ENCODE measurements around the gene RPL38. TPM values are rescaled to one million over a fixed set of nuclear protein-coding genes. Genes with fewer than 3 reads are reported as not detected.

The RPL38 gene
- total RNA-seq, 3 donors from 2014 or later (not counting 1 experiment from before 2014, with no cell fraction given), result 560 to 802 (median 759) TPM

GRCh38 chr17:74215342-74215727 lies 11.9 kb downstream of the RPL38 start:
- WGBS (ENCODE audit: insufficient coverage), result 64% methylated on average over 5 of the region's 6 CpGs
- H3K9me3 Mint-ChIP-seq, result peaks cover 0 to 2% of the 10 kb centered on the region in 2 donors
- no peak for ATAC-seq

GRCh38 chr17:74216505-74216904 lies 13.0 kb downstream of the RPL38 start:
- intact Hi-C loops (cut with micrococcal nuclease), result no loop called here
- no peaks in the 10 kb centered on the region for H3K9me3 ChIP-seq (ENCODE audit: control insufficient read depth, insufficient read depth, low read length)
- no peaks in the 10 kb centered on the region for H3K27me3 Mint-ChIP-seq (ENCODE audit: low read depth in 2 of 2)
- H3K36me3 Mint-ChIP-seq, result no peaks in the 10 kb centered on the region
- H3K4me3 Mint-ChIP-seq, result peak overlapping the region; percentile 47
- H3K27ac ChIP-seq (ENCODE audit: low read length), result no peak overlapping the region
- H3K4me1 ChIP-seq (ENCODE audit: control insufficient read depth, insufficient read depth, low read length), result peaks cover 44% of the 10 kb centered on the region
- H3K4me3 ChIP-seq (ENCODE audit: low read length), result no peak overlapping the region
- TF ChIP-seq CTCF (IDR thresholded peaks at IDR 0.05), result no peak
- no peak for DNase-seq
- H3K36me3 ChIP-seq (ENCODE audit: control insufficient read depth, insufficient read depth, low read length), result no peaks in the 10 kb centered on the region
- no peak for ATAC-seq
- H3K27ac Mint-ChIP-seq, result no peak overlapping the region
- 97% methylated on average over 5 of the region's 5 CpGs for WGBS (ENCODE audit: insufficient coverage)
- H3K27me3 ChIP-seq (ENCODE audit: control insufficient read depth, insufficient read depth, low read length), result no peaks in the 10 kb centered on the region
- peaks cover 22 to 28% of the 10 kb centered on the region in 2 donors for H3K4me1 Mint-ChIP-seq
- H3K9me3 Mint-ChIP-seq, result peaks cover 0 to 2% of the 10 kb centered on the region in 2 donors

More at GRCh38 chr17:74215342-74215727, 11.9 kb downstream of the RPL38 start:
- TF ChIP-seq CTCF (IDR thresholded peaks at IDR 0.05), result no peak
- H3K27me3 Mint-ChIP-seq (ENCODE audit: low read depth in 2 of 2), result no peaks in the 10 kb centered on the region
- H3K36me3 ChIP-seq (ENCODE audit: control insufficient read depth, insufficient read depth, low read length), result no peaks in the 10 kb centered on the region
- peaks cover 27 to 33% of the 10 kb centered on the region in 2 donors for H3K4me1 Mint-ChIP-seq
- intact Hi-C loops (cut with micrococcal nuclease), result no loop called here
- H3K36me3 Mint-ChIP-seq, result no peaks in the 10 kb centered on the region
- H3K4me1 ChIP-seq (ENCODE audit: control insufficient read depth, insufficient read depth, low read length), result peaks cover 55% of the 10 kb centered on the region
- no peak overlapping the region for H3K27ac Mint-ChIP-seq
- H3K4me3 Mint-ChIP-seq, result no peak overlapping the region
- H3K27me3 ChIP-seq (ENCODE audit: control insufficient read depth, insufficient read depth, low read length), result no peaks in the 10 kb centered on the region
- H3K9me3 ChIP-seq (ENCODE audit: control insufficient read depth, insufficient read depth, low read length), result no peaks in the 10 kb centered on the region
- no peak overlapping the region for H3K27ac ChIP-seq (ENCODE audit: low read length)
- no peak overlapping the region for H3K4me3 ChIP-seq (ENCODE audit: low read length)
- DNase-seq, result no peak

GRCh38 chr17:74217037-74217730 lies 13.7 kb downstream of the RPL38 start:
- H3K9me3 Mint-ChIP-seq, result peaks cover 0 to 2% of the 10 kb centered on the region in 2 donors

More at GRCh38 chr17:74217037-74217730, 13.7 kb downstream of the RPL38 start:
- WGBS (ENCODE audit: insufficient coverage), result 74% methylated on average over 13 of the region's 13 CpGs
- ATAC-seq, result no peak
- intact Hi-C loops (cut with micrococcal nuclease), result no loop called here
- peaks cover 37% of the 10 kb centered on the region for H3K4me1 ChIP-seq (ENCODE audit: control insufficient read depth, insufficient read depth, low read length)
- H3K9me3 ChIP-seq (ENCODE audit: control insufficient read depth, insufficient read depth, low read length), result no peaks in the 10 kb centered on the region
- H3K4me3 ChIP-seq (ENCODE audit: low read length), result no peak overlapping the region
- H3K27ac ChIP-seq (ENCODE audit: low read length), result no peak overlapping the region
- no peak overlapping the region for H3K27ac Mint-ChIP-seq
- TF ChIP-seq CTCF (IDR thresholded peaks at IDR 0.05), result no peak
- H3K36me3 Mint-ChIP-seq, result no peaks in the 10 kb centered on the region
- no peaks in the 10 kb centered on the region for H3K36me3 ChIP-seq (ENCODE audit: control insufficient read depth, insufficient read depth, low read length)
- no peaks in the 10 kb centered on the region for H3K27me3 ChIP-seq (ENCODE audit: control insufficient read depth, insufficient read depth, low read length)
- H3K4me1 Mint-ChIP-seq, result peaks cover 21 to 22% of the 10 kb centered on the region in 2 donors
- H3K4me3 Mint-ChIP-seq, result peak overlapping the region; percentile 47
- H3K27me3 Mint-ChIP-seq (ENCODE audit: low read depth in 2 of 2), result no peaks in the 10 kb centered on the region
- no peak for DNase-seq

All from natural killer cell (primary cell).